Keratinocyte (primary cell): ENCODE results near the gene ZNF841. TPM values are rescaled to one million over a fixed set of nuclear protein-coding genes. Genes with fewer than 3 reads are reported as not detected.

Experiments used
- DNase-seq: peaks from one replicate; pipeline ENCODE4 v3.0.0-alpha.2; 2011; ENCODE audit warnings: low read depth, missing footprints, low spot score
- FAIRE-seq: peaks from 2 replicates; lab custom pipeline; 2011; peaks lifted over from hg19 to GRCh38; lab: Jason Lieb, UNC
- H2AFZ ChIP-seq: 2 replicates; pipeline ENCODE4 v1.6.0; 2012; ENCODE audit warnings: low read length, control low read depth, inconsistent platforms; ENCODE audit not compliant: control insufficient read depth
- H3K27ac ChIP-seq: 2 replicates; pipeline ENCODE4 v1.5.1; 2011; ENCODE audit warnings: low read length; ENCODE audit not compliant: control insufficient read depth, insufficient read depth
- H3K27me3 ChIP-seq: 3 replicates; pipeline ENCODE4 v1.6.0; 2011; ENCODE audit warnings: low read length; ENCODE audit not compliant: control insufficient read depth, insufficient read depth; ENCODE audit errors: extremely low read depth
- H3K36me3 ChIP-seq, 2 experiments: 2 replicates in 1 of 2; 3 replicates in 1 of 2; pipeline ENCODE4 v1.5.1; 2011; ENCODE audit warnings: low read length in 2 of 2, mild to moderate bottlenecking in 1 of 2; ENCODE audit not compliant: control insufficient read depth in 2 of 2, insufficient read depth in 2 of 2; ENCODE audit errors: extremely low read depth in 1 of 2
- H3K4me1 ChIP-seq: 3 replicates; pipeline ENCODE4 v1.5.1; 2011; ENCODE audit warnings: low read length; ENCODE audit not compliant: control insufficient read depth, insufficient read depth; ENCODE audit errors: extremely low read depth
- H3K4me2 ChIP-seq: 3 replicates; pipeline ENCODE4 v1.6.0; 2011; ENCODE audit warnings: low read depth, low read length; ENCODE audit not compliant: control insufficient read depth, insufficient read depth; ENCODE audit errors: extremely low read depth
- H3K4me3 ChIP-seq, 3 experiments: fragments of 200-600 bp in 1 of 3; sonication (generic) in 1 of 3; 2 replicates in 2 of 3; 3 replicates in 1 of 3; pipeline ENCODE4 v1.5.1; 2011 to 2016; ENCODE audit warnings: low read length in 3 of 3, mild to moderate bottlenecking in 3 of 3, control low read depth in 2 of 3, inconsistent platforms in 1 of 3, low read depth in 1 of 3, mixed read lengths in 1 of 3, mixed run types in 1 of 3, moderate library complexity in 1 of 3; ENCODE audit not compliant: control insufficient read depth in 2 of 3, insufficient read depth in 2 of 3; ENCODE audit errors: extremely low read depth in 1 of 3
- H3K79me2 ChIP-seq: 2 replicates; pipeline ENCODE4 v1.6.0; 2012; ENCODE audit warnings: low read length; ENCODE audit not compliant: control insufficient read depth, insufficient read depth
- H3K9ac ChIP-seq: 3 replicates; pipeline ENCODE4 v1.6.0; 2011; ENCODE audit warnings: low read length; ENCODE audit not compliant: control insufficient read depth, insufficient read depth; ENCODE audit errors: extremely low read depth
- H3K9me1 ChIP-seq: 3 replicates; pipeline ENCODE4 v1.6.0; 2011; ENCODE audit warnings: low read length; ENCODE audit not compliant: control insufficient read depth, insufficient read depth; ENCODE audit errors: extremely low read depth
- H3K9me3 ChIP-seq: 2 replicates; pipeline ENCODE4 v1.5.1; 2012; ENCODE audit warnings: low read depth, low read length; ENCODE audit not compliant: control insufficient read depth
- H4K20me1 ChIP-seq: 3 replicates; pipeline ENCODE4 v1.6.0; 2011; ENCODE audit warnings: low read length; ENCODE audit not compliant: control insufficient read depth, insufficient read depth; ENCODE audit errors: extremely low read depth
- CTCF ChIP-seq, 3 experiments: IDR thresholded peaks in 1 of 3; conservative IDR thresholded peaks in 1 of 3; optimal IDR thresholded peaks in 1 of 3; 2 replicates in 2 of 3; 3 replicates in 1 of 3; pipeline versions ENCODE3 to v1.5.1; 2011; ENCODE audit warnings: low read length in 3 of 3, mild to moderate bottlenecking in 3 of 3, moderate library complexity in 2 of 3, control low read depth in 1 of 3, inconsistent platforms in 1 of 3; ENCODE audit not compliant: insufficient read depth in 2 of 3; ENCODE audit errors: extremely low read depth in 1 of 3
- EZH2 ChIP-seq: IDR thresholded peaks from one replicate; pipeline ENCODE4 v1.6.1; 2012; ENCODE audit warnings: inconsistent platforms, mild to moderate bottlenecking, low read length, moderate library complexity
- dilution Hi-C: fragments of 300-500 bp; cut with MboI; formaldehyde crosslinking; loops from one replicate; pipeline ENCODE4 v1.7.0; 2020; ENCODE audit warnings: low sequenced_read_pairs; ENCODE audit not compliant: extremely low pct_ligation_motif_present
- polyA plus RNA-seq, 5 experiments: library from polyadenylated mRNA; depleted of rRNA in 3 of 5; stranded (reverse) in 3 of 5; stranded (forward) in 1 of 5; unstranded in 1 of 5; fragments of >200 nt; gene quantifications; 1 replicate in 1 of 5; 2 replicates in 3 of 5; 3 replicates in 1 of 5; pipeline versions ENCODE4 v1.2.1 to v1.2.3, GENCODE V29; 2011 to 2012; ENCODE audit warnings: missing spikeins in 2 of 5, low read depth in 1 of 5, low replicate concordance in 1 of 5

ZNF841 gene
- polyA plus RNA-seq, 1 donor (not counting 4 experiments of a cell fraction or from before 2014, with no cell fraction given) = 14.6 TPM

GRCh38 chr19:52112624-52113023 lies 17.1 kb upstream of the ZNF841 start:
- dilution Hi-C loops = no loop called here
- DNase-seq (no peak), FAIRE-seq (no peak)
- H3K36me3 ChIP-seq = peaks cover 10 to 11% of the 10 kb centered on the region in 2 experiments
- H3K9me1 ChIP-seq = no peaks in the 10 kb centered on the region
- no peaks in the 10 kb centered on the region for H4K20me1 ChIP-seq
- H3K9me3 ChIP-seq = peaks cover 46% of the 10 kb centered on the region
- H3K9ac ChIP-seq = no peak overlapping the region
- H3K27me3 ChIP-seq = no peaks in the 10 kb centered on the region
- H3K4me3 ChIP-seq = no peak overlapping the region
- no peak overlapping the region for H3K27ac ChIP-seq
- no peaks in the 10 kb centered on the region for H3K4me1 ChIP-seq
- TF ChIP-seq EZH2 (no peak), CTCF (optimal IDR thresholded peaks at IDR 0.05 in 1 of 3, IDR thresholded peaks at IDR 0.05 in 1 of 3, conservative IDR thresholded peaks at IDR 0.05 in 1 of 3; ENCODE audit: extremely low read depth in 1 of 3, insufficient read depth in 2 of 3, low read length in 3 of 3) (no peak)
- H2AFZ ChIP-seq = no peak overlapping the region
- no peaks in the 10 kb centered on the region for H3K79me2 ChIP-seq
- no peak overlapping the region for H3K4me2 ChIP-seq

GRCh38 chr19:52110780-52111179 lies 15.2 kb upstream of the ZNF841 start:
- TF ChIP-seq EZH2 (no peak), CTCF (optimal IDR thresholded peaks at IDR 0.05 in 1 of 3, IDR thresholded peaks at IDR 0.05 in 1 of 3, conservative IDR thresholded peaks at IDR 0.05 in 1 of 3; ENCODE audit: extremely low read depth in 1 of 3, insufficient read depth in 2 of 3, low read length in 3 of 3) (no peak)
- H3K4me2 ChIP-seq = no peak overlapping the region
- H4K20me1 ChIP-seq = no peaks in the 10 kb centered on the region
- no peak overlapping the region for H3K4me3 ChIP-seq
- no peak for DNase-seq
- H3K27ac ChIP-seq = no peak overlapping the region
- H3K9me1 ChIP-seq = no peaks in the 10 kb centered on the region
- peaks cover 1 to 2% of the 10 kb centered on the region in 2 experiments for H3K36me3 ChIP-seq
- no peaks in the 10 kb centered on the region for H3K27me3 ChIP-seq
- no peaks in the 10 kb centered on the region for H3K79me2 ChIP-seq
- dilution Hi-C loops = no loop called here
- no peak for FAIRE-seq
- H3K9ac ChIP-seq = no peak overlapping the region
- H2AFZ ChIP-seq = no peak overlapping the region
- peaks cover 40% of the 10 kb centered on the region for H3K9me3 ChIP-seq
- H3K4me1 ChIP-seq = no peaks in the 10 kb centered on the region
